Measurements from ENCODE around the gene C3.

- TF ChIP-seq CTCF (IDR thresholded peaks at IDR 0.05) (no peak), POLR2A (IDR thresholded peaks at IDR 0.05) (no peak)
Measured at GRCh38 chr19:6768236-6768785, 47.9 kb upstream of the C3 start.

Measured in thyroid gland (tissue), 4 donors.